ENCODE results near the gene FLYWCH1.

The FLYWCH1 gene

GRCh38 chr16:2955438-2955778, 43.7 kb downstream of the FLYWCH1 start:
- DNase-seq = no peak

- DNase-seq = no peak
These were observed 44.2 kb downstream of the FLYWCH1 start for GRCh38 chr16:2955779-2956578.

- no peak for DNase-seq
These were observed 44.8 kb downstream of the FLYWCH1 start for GRCh38 chr16:2956579-2956956.

GRCh38 chr16:2959206-2959605, 47.5 kb downstream of the FLYWCH1 start:
- no peak for DNase-seq

DNA sequence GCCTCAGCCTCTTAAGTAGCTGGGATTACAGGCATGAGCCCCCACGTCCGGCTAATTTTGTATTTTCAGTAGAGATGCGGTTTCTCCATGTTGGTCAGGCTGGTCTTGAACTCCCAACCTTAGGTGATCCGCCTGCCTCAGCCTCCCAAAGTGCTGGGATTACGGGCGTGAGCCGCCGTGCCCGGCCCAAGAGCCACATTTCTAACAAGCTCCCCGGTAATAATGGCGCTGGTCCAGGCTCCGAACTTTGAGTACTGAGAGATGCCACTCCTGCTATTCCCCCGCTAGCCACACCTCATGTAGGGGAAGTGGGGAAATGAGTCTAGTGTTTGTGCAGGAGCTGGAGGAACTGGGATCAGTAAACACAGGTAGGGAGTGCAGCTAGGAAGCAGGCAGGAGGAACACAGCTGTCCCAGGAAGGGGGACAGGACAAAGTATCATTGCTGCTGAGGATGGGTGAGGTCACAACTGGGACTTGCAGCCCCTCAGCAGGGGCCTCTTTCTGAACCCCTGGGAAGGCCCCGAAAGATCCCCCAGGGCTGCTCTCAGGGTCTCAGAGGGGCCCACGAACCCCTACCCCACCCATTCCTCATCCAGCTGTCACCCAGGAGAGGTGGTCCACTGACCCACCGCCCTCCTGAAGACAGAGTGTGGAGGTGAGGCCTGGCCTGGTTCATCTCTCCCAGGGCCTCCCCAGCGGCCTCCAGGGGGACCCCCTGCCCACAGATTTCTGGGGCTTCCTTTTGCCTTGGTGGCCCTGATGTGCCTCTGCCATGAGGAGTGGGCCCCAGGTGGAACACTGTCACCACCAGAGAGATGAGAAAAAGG, 48.7 kb downstream of the FLYWCH1 start:
- DNase-seq = no peak

DNA sequence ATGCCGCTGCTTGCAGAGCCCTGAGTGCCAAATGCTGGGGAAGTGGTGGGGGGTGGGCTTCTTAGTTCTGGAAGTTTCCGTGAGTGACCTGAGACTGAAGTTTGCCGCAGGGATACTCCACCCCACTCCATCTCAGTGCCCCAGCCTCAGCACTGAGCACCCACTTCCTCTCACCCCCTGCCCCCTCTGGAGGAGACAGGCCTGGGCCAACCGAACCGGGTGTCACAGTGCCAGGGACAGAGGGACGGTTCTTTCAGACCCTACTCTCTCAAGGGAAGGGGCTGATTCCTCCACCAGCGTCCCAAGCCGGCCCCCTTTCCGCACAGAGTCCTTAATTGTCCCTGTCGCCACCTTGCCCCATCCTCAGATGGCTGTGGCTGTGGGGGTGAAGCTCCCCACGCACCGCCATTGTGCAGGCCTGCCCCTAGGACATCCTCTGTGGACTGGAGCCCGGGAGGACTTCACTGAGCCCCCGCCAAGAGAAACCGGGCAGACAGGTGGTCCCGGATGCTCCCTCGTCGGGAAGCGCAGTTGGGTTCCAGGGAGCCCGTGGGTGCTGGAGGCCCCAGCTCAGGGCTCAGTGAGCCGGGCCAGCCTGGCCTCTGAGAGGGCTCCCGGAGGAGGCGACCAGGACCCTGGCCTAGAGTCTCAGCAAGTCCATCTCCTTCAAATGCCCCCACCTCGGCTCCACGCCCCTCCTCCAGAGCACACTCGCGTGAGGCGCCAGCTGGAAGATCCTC, 50.8 kb downstream of the FLYWCH1 start:
- DNase-seq = no peak

- peak; percentile 38 for DNase-seq
These were observed 51.5 kb downstream of the FLYWCH1 start for GRCh38 chr16:2963074-2963722.

- peak; percentile 60 for DNase-seq
These were observed 52.2 kb downstream of the FLYWCH1 start, which contains the start of gene KREMEN2 for GRCh38 chr16:2963723-2964474. Gene KREMEN2, plus strand, starts transcription at chr16:2964275. Its CDS starts 246 bp downstream, at chr16:2964521.

DNA sequence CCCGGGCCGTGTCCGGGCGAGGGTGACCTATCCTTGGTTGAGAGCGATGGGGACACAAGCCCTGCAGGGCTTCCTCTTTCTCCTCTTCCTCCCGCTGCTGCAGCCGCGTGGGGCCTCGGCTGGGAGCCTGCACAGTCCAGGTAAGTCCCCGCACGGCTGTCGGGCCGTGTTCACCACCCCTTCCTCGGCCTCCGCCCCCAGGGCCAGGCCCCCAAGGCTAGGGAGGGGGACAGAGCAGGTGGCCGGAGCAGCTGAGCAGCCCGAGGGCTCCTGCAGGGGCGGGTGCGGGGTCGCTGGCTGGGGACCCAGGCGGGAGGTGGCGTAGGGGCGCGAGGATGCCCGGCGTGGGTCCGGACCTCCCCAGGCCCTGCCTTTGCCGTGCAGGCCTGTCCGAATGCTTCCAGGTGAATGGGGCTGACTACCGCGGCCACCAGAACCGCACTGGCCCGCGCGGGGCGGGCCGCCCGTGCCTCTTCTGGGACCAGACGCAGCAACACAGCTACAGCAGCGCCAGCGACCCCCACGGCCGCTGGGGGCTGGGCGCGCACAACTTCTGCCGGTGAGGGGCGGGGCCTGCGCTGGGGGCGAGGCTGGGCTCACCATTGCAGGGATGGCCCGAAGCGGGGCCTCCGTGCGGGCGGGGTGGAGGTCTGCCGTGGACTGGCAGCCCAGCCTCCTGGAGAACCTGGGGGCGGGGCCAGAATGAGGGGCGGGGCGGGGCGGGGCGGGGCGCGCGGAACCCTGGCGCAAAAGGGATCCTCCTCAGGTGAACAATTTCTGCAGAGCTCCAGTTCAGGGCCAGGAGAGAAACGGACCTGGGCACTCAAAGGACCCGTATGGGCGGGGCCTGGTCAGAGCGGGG, 53.0 kb downstream of the FLYWCH1 start:
- peak; percentile 60 for DNase-seq

DNA sequence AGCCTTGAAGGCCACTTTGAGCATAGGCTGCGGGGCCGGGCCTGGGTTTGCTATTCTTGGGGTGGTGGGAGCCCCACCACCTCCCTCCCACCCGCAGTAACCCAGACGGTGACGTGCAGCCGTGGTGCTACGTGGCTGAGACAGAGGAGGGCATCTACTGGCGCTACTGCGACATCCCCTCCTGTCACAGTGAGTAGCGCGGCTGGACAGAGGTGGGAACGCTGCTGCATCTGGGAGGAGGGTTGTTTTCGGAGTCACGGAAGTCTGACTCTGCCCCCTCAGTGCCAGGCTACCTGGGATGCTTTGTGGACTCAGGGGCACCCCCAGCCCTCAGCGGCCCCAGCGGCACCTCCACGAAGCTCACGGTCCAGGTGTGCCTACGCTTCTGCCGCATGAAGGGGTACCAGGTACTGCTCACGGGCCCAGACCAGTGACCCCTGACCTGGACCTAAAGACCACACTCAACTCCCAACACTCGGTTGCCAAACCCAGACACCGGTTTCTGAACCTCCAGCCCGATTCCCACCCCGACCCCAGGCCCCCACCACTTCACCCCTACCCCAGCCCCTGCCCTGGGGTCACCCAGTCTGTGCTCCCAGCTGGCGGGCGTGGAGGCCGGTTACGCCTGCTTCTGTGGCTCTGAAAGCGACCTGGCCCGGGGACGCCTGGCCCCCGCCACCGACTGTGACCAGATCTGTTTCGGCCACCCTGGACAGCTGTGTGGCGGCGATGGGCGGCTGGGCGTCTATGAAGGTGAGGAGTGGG, 54.5 kb downstream of the FLYWCH1 start:
- no peak for DNase-seq

- no peak for DNase-seq
These were observed 55.1 kb downstream of the FLYWCH1 start for GRCh38 chr16:2966808-2967191.

DNA sequence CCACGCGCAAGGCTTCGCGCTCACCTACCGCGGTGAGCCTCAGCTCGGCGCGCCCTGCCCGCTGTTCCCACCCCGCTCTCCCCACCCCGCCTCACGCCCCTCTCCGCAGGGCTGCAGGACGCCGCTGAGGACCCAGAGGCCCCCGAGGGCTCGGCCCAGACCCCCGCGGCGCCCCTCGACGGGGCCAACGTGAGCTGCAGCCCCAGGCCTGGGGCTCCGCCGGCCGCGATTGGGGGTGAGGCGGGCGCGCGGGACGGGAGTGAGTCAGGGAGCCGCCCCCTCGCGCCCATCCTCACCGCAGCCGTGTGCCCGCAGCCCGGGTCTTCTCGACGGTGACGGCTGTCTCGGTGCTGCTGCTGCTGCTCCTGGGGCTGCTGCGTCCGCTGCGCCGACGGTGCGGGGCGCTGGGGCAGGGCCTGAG, 55.5 kb downstream of the FLYWCH1 start:
- DNase-seq = no peak

GRCh38 chr16:2967721-2968161, 56.0 kb downstream of the FLYWCH1 start:
- DNase-seq = no peak

DNA sequence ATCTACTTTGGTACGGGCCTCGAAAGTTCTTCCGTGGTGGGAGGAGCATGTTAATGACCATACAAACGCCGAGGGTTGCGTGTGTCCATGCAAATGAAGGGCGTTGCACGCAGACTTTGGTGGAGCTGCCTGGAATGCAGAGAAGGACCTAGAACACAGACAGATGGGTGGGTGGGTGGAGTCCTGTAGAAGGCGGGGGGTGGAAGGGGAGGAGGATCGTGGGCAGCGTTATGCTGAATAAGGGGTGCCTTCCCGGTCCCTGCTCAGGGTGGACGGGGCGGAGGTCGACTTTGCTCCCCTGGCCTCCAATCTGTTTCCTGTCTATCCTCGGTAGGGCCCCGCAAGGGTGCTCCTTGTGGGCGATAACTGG, 56.6 kb downstream of the FLYWCH1 start:
- no peak for DNase-seq

DNA sequence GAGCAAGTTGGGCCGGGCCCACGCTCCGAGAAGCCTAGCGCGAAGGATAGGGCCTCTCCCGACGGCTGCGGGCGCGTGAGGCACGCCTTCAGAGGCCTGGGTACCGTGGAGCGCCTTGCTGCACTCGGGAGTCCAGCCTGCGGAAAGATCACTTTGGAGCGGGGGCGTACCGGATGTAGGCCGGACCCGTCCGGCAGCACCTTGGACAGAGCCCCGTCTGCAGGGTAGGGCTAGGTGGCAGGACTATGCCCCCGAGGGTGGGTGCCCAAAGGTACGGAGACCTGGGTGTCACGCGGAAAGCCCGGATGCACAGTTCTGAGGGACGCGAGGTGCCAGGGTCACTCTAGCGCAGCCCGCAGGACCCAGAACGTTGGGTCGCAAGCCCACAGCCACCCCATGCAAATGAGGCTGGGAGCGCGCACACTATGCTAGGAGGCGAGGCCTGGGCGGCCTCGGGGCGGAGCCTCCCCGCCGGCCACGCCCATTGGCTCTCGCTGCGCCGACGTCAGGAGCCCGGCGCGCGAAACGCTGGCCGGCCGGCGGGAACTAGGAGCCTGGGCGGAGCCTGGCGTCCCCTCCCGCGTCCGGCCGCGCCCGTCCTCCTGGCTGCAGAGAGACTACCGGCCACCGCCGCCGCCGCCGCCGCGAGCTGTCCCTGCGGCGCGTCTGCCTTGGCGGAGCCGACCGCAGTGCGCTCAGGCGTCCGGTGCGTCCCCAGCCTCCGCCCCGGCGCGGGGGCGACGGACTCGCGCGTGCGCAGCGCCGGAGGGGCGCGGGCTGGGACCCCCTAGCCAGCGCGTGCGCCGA, 57.2 kb downstream of the FLYWCH1 start, which contains the start of gene PAQR4:
Gene PAQR4, plus strand, starts transcription at position 611 of the 807 bp plus-strand sequence. CDS start 327 bp downstream, outside the sequence.
- DNase-seq = peak; percentile 78

DNA sequence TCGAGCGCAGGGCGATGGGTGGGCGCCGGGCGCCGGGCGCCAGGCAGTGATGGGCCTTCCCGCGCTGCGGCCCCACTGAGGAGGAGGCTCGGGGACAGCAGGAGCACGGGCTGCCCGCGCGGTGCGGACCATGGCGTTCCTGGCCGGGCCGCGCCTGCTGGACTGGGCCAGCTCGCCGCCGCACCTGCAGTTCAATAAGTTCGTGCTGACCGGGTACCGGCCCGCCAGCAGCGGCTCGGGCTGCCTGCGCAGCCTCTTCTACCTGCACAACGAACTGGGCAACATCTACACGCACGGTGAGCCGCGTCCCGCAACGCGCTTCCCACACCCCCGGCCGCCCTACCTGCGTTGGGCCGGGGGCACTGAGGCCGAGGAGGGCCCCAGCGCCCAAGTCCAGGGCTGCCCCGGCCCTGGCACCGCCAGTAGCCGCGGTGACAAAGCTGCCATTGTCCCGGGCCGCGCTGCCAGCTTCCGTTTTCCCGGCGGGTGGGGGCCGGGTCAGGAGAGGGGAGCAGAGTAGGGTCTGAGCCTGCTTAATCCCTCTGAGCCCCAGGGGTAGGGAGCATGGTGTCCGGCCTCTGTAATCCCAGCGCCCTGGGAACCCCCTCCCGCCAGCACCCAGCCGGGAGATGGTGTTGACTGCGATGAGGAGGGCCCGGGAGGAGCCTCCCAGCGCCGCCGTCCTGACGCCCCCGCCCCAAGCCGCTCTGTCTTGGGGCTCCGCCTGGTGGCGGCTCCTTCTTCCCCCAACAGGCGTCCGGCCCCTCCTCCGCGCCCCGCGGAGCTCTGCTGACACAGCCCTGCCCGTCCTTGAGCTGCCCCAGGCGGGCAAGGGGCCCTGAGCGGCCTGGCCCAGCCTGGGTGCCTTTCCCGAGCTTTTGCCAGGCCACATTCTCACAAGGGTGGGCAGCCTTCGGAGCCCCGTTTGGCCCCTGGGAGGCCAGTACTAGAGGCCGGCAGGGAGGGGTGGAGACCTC, 58.1 kb downstream of the FLYWCH1 start:
- peak; percentile 75 for DNase-seq

- DNase-seq = no peak
These were observed 58.8 kb downstream of the FLYWCH1 start for GRCh38 chr16:2970563-2970962.

Measured in activated naive CD4-positive, alpha-beta T cell treated with anti-CD3 and anti-CD28 coated beads, Interleukin-2, amount 50 U/mL, for 16 hours (primary cell).